ENCODE data around the gene SLC39A2. TPM values are rescaled to one million over a fixed set of nuclear protein-coding genes. Genes with fewer than 3 reads are reported as not detected.

Gene SLC39A2
- 0.32 TPM in 1 of 2 replicates, not detected in the other for total RNA-seq

GRCh38 chr14:20998674-20999366 is at the start of gene SLC39A2:
SLC39A2 (plus strand) TSS chr14:20999293; CDS start chr14:20999447, 154 bp downstream.

GRCh38 chr14:20954736-20955537 is 44.2 kb upstream of the SLC39A2 start, which contains the start of gene RNASE2:
RNASE2 (plus strand) TSS chr14:20955487; CDS start chr14:20955772, 285 bp downstream.

GRCh38 chr14:20989787-20990600 is 9.1 kb upstream of the SLC39A2 start, which contains the start of gene METTL17:
METTL17 (plus strand) TSS chr14:20989980; CDS start chr14:20990003, 23 bp downstream.

GRCh38 chr14:21024585-21025370 is 25.7 kb downstream of the SLC39A2 start, which contains the start of gene NDRG2:
NDRG2 (minus strand) TSS chr14:21025061; CDS start chr14:21023315, 1,746 bp downstream.

GRCh38 chr14:21029917-21030316 is 30.8 kb downstream of the SLC39A2 start, which contains the start of gene TPPP2:
TPPP2 (plus strand) TSS chr14:21030217; CDS start chr14:21030582, 365 bp downstream.

GRCh38 chr14:21034707-21035106 is 35.6 kb downstream of the SLC39A2 start, which contains the start of gene RNASE13:
RNASE13 (minus strand) TSS chr14:21034807; CDS start chr14:21034288, 519 bp downstream.

GRCh38 chr14:21041676-21042433 is 42.8 kb downstream of the SLC39A2 start, which contains the start of gene RNASE7:
RNASE7 (plus strand) TSS chr14:21042362; CDS start chr14:21042993, 631 bp downstream.

Other genes with a start within 250 kb of the SLC39A2 start
- not detected in 2 replicates for gene EDDM3B, start 230.9 kb upstream of the SLC39A2 start, total RNA-seq
- not detected in 2 replicates for gene RNASE6, start 218.0 kb upstream of the SLC39A2 start, total RNA-seq
- 1.7 and 4.1 TPM in 2 replicates for gene RNASE1, start 196.4 kb upstream of the SLC39A2 start, total RNA-seq
- gene RNASE3, start 107.9 kb upstream of the SLC39A2 start, total RNA-seq: not detected in 2 replicates
- gene RNASE2, start 43.8 kb upstream of the SLC39A2 start, total RNA-seq: not detected in 2 replicates
- 43.2 and 57.8 TPM in 2 replicates for gene METTL17, start 9.3 kb upstream of the SLC39A2 start, total RNA-seq
- gene NDRG2, start 25.8 kb downstream of the SLC39A2 start, total RNA-seq: 2.7 and 12.0 TPM in 2 replicates
- gene TPPP2, start 30.9 kb downstream of the SLC39A2 start, total RNA-seq: not detected in 2 replicates
- gene RNASE13, start 35.5 kb downstream of the SLC39A2 start, total RNA-seq: not detected in 2 replicates
- not detected in 2 replicates for gene RNASE7, start 43.1 kb downstream of the SLC39A2 start, total RNA-seq
- not detected in 2 replicates for gene RNASE8, start 58.5 kb downstream of the SLC39A2 start, total RNA-seq
- gene ARHGEF40, start 71.0 kb downstream of the SLC39A2 start, total RNA-seq: 39.9 and 55.2 TPM in 2 replicates
- gene ZNF219, start 99.4 kb downstream of the SLC39A2 start, total RNA-seq: 6.2 and 19.7 TPM in 2 replicates
- not detected in 2 replicates for gene TMEM253, start 101.8 kb downstream of the SLC39A2 start, total RNA-seq
- gene OR5AU1, start 156.8 kb downstream of the SLC39A2 start, total RNA-seq: not detected in 2 replicates